HepG2 (cell line): ENCODE data around the gene GABRP.

ENCODE experiments used
- MXI1 ChIP-seq: IDR thresholded peaks from 3 replicates; pipeline ENCODE4 v1.6.1; 2012; ENCODE audit warnings: low read depth, low read length, inconsistent platforms, borderline replicate concordance
- POLR2AphosphoS5 ChIP-seq: IDR thresholded peaks from 2 replicates; pipeline ENCODE4 v1.6.1; 2012; ENCODE audit warnings: low read depth, low read length
- ZNF747 ChIP-seq: sonication (generic); formaldehyde crosslinking; IDR thresholded peaks from 2 replicates; pipeline ENCODE4 v1.8.1; 2023; ENCODE audit warnings: missing genetic modification reagents, mild to moderate bottlenecking, borderline replicate concordance

GRCh38 chr5:170761708-170762066 lies 21.8 kb upstream of the GABRP start:
- TF ChIP-seq MXI1 (no peak), POLR2AphosphoS5 (no peak), ZNF747 (CRISPR knock-in tag) (no peak)
